HG03460 (cell line): ENCODE results near the gene DDT.
"Not testable (repeated sequence)": the region's sequence is repeated elsewhere in the genome, so short reads cannot be mapped to it uniquely, and the experiment has no call there.

Experiments
- ATAC-seq: cut with Tn5 transposase; IDR thresholded peaks from one replicate; pipeline ENCODE4 v1.9.1; 2021; ENCODE audit not compliant: unreplicated experiment

DDT gene

DNA sequence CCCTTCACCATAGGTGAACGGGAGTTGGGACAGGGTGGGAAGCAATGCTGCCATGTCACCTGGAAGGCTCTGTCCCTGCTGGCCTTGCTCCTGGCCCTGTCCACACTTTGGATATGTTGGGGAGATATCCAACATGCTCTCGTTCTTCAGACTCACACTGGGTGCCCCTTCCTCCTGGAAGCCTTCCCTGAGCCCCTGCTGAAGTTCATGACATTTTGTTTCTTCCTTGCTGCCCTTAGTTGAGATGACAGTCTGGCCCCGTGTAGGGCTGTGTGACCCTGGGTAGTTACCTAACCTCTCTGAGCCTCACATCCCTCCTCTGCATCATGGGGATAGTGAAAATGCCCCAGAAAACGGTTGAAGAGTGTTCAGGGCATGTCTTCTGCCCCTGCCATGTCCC is 20.8 kb downstream of the DDT start:
- not testable (repeated sequence) for ATAC-seq

DNA sequence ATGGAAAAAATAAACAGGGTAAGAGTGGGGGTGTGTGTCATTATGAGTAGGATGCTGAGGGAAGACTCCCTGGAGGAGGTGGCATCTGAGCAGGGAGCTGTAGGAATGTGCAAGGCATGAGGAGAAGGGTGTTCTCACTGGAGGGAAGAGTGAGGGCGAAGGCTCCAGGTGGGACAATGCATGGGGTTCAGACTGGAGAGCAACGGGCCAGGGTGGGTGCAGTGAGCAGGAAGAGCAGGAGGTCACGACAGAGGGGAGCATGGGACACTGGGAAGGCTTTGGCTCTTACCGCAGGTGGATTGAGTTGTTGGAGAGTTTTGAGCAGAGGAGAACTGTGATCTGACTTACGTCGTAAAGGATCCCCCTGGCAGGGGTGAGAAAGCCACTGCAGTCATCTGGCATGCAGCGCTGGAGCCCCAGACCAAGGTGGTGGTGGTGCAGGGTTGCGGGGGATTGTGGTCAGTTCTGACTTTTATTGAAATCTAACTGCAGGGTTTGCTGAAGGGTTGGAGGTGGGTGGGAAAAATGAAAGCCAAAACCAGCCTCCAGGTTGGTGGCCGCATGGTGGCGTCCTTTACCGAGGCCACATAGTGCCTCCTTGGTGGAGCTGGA is 21.3 kb downstream of the DDT start:
- ATAC-seq: not testable (repeated sequence)

DNA sequence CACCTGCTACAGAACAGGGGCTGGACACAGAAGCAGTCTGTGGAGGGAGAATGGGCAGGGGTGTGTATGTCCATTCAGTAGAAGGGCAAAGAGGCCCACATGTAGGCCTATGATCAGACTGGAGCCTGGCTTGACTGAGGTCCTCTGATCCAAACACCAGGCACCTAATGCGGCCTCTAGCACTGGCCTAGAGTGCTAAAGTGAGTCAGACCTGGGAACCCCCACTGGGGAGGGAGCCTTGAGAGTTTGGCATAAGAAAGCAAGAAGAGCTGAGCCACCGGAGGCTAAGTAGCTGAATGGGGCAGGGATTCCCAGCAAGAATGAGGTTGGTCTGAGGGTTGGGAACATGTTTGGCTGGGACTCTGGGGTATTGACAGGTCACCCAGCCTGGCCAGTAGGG is 22.9 kb downstream of the DDT start:
- not testable (repeated sequence) for ATAC-seq

DNA sequence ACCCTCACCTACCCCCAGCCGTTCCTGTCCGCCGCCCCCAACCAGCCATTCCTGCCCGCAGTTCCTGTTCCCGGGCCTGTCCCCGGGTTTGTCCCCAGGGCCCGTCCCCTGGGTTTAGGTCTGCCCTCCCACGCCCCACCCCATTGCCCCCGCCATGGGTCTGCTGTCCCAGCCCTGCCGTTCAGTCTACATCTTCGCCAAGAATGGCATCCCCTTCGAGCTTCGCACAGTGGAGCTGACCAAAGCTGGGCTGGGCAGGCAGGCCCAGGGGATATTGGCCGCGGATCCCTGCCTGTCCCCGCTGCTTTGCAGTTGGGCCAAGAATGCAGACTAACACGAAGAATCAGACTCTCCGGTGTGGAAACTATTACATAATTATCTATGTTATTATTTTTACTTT is 24.5 kb downstream of the DDT start:
- ATAC-seq: not testable (repeated sequence)

DNA sequence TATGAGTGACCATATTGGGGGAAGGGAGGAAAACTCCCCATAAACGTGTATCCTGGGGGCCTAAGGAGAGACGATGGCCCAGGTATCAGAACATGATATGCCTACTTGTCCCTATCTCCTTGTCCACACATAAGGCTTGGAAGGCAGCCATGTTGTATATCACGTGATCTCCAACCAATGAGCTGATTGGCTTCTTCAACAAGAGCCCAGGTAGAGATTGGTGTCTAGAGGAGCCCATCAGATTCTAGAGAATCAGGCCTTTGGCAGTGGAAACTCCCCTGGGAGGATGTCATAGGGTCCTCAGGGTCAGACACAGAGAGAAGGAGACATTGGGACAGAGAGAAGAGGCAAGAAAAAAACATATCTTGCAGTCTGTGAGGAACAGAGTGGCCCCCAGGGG is 26.9 kb downstream of the DDT start:
- ATAC-seq: not testable (repeated sequence)

DNA sequence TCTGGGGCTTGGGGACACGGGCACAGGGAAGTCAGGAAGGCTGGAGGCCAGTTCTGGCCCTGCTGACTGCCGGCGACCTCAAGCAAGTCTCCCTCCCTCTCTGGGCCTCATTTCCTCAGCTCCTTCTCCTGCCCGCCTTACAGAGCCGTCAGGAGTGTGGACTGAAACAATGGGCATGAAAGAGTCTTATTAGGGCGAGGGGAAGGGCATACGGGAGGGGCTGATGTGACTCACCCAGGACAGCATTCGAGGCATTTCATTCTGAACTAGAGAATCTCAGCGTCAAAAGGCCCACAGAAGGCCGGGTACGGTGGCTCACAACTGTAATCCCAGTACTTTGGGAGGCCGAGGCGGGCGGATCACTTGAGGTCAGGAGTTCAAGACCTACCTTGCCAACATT is 34.1 kb downstream of the DDT start:
- not testable (repeated sequence) for ATAC-seq

DNA sequence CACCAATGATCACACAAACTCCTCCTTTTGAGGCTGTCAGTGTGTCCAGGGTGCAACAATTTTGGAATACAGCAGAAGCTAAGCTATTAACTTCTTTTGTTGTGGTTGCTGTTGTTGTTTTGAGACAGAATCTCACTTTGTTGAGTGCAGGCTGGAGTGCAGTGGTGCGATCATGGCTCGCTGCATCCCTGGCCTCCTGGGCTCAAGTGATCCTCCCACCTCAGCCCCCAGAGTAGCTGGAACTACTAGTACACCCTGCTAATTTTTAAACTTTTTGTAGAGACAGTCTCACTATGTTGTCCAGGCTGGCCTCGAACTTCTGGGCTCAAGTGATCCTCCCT is 35.3 kb downstream of the DDT start:
- ATAC-seq: no peak

DNA sequence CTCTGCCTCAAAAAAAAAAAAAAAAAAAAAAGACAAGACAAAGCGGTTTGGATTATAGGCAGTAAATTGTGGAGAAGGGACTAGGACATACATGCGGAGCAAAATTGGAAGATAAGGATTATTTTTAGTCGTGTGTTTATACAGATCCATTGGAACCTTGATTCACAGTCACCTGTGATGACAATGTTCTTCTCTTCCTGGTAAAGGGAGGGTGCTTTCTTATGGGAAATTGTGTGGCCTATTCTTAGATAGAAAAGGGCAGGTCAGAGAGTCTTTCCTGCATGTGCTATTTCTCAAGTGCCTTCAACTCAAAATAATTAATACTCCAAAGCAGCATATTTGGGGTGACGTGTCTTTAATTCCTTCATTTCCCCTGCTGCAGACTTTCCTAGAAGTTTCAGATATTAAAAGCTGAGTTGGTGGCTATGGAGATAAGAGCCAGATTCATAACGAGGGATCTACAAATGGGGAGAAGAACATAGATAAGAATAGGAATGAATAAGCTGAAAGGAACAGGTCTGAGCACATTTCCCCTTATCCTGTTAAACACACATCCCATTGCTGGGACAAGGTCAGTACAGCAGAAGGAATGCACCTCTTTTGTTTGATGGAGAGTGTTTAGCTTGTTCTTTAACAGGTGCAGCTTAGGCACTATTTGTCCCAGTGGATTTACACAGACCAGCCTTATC is 35.8 kb downstream of the DDT start:
- no peak for ATAC-seq

DNA sequence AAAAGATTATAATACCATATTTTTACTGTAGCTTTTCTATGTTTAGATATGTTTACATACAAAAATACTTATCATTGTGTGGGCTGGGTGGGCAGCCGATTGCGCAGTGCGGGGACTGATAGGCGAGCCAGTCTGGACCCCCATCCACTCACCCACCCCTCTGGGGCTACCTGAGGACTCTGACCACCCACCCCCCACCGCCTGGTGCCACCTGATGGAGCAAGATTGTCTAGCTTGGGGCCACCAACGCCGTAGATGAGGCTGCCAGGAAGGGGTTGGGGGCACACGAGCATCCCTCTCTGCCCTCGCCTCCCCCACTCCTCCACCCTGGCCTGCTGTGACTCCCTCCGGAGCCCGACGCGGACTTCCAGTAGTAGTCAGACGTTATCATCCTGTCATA is 47.7 kb downstream of the DDT start:
- no peak for ATAC-seq

DNA sequence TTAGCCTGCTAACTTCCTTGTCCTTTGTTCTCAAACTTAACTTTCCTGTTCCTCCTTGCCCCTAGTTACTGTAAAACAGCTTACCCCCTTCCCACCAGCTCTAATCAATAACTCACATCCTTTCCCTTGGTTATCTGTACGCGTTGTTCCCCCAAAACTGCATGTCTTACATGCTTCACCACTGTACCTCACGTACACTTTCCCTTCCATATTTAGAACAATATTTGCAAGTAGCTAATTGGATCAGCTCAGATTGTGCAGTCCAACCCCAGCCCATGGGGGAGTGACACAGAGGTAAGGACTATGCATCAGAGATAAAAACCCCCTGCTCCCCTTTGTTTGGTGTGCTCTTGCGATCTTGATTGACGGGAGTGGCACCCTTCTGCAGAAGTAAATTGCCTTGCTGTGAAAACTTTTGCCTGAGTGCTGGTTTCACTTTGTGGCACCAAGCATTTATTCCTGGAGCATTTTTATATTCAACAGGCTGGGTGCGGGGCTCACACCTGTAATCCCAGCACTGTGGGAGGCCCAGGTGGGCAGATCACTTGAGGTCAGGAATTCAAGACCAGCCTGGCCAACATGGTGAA is 49.1 kb downstream of the DDT start:
- ATAC-seq: no peak

DNA sequence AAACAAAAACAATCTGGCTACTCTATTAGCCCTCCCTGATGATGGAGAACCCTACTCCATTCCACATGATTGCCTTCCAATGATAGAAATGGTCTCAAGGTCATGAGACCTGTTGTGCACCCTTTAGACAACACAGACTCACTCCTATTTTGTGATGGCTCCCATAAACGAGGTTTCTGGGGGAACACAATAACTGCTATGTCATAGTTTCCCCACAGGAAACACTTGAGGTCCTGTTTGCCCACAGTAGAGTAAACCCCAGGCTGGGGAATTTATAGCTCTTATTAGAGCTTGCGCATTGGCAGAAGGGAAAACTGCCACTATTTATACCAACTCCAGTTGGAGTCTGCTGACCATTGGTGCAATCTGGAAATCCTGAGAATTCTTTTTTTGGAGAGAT is 51.3 kb downstream of the DDT start:
- no peak for ATAC-seq

DNA sequence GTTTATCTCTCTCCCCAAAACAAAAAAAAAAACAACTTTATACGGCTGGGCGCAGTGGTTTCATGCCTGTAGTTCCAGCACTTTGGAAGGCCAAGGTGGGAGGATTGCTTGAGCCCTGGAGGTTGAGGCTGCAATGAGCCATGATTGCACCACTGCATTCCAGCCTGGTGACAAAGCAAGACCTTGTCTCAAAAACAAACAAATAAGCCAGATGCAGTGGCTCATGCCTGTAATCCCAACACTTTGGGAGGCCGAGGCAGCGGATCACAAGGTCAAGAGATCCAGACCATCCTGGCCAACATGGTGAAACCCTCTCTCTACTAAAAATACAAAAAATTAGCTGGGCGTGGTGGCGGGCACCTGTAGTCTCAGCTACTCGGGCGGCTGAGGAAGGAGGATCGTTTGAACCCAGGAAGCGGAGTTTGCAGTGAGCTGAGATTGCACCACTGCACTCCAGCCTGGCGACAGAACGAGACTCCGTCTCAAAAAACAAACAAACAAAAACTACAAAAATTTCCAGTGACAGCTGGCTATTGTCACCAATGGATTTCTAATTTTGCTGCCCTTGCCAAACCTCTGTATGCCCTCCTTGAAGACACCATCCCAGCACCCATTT is 52.5 kb downstream of the DDT start:
- not testable (repeated sequence) for ATAC-seq
